HG03442 (cell line): Measurements from ENCODE around the gene SH3BP5L.
"Not testable (repeated sequence)": the region's sequence is repeated elsewhere in the genome, so short reads cannot be mapped to it uniquely, and the experiment has no call there.

Experiments
- ATAC-seq: cut with Tn5 transposase; IDR thresholded peaks from one replicate; pipeline ENCODE4 v1.9.1; 2021; ENCODE audit warnings: mild to moderate bottlenecking, moderate library complexity; ENCODE audit not compliant: unreplicated experiment

SH3BP5L gene

DNA sequence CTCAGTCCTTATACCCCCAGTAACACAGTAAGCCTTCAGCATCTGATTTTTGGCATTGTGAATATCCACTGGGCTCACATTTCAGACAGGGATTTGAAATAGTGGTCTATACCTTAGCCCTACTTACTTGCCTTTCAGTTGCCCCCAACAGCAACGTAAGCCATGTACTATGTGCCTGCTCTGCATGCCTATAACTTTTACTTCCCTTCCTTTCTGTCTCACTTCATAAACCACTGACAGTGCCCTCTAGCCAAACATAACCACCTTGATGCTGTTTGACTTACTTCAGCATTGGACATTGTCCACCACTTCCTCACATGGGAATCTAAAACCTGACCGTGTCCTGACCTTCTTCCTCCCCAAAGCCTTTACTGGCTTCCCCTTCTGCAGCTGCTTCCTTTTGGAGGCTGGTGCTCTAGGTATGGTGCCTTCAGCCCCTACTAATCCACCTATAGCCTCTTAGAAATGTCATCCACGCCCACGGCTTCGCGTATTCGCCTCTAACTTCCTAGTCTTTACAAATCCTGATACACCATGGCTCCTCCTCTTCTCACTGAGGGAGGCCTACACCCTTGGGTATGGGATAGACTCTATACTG lies 8.7 kb upstream of the SH3BP5L start:
- ATAC-seq = no peak

DNA sequence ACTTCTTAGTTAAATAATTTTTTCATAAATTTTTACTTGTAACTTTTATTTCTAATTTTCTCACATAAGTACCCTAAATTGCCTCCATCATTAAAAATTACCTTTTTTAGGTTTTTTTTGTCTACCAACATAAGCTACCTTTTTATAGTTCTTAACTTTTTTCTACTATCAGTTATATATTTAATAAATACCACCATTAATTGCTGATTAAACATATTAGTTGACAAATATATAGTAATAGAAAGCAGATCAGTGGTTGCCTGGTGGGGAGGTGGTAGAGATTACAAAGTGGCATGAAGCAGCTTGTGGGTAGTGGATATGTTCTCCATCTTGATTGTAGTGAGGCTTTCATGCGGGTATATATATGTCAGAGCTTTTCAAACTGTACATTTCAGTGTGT lies 6.1 kb upstream of the SH3BP5L start:
- no peak for ATAC-seq

DNA sequence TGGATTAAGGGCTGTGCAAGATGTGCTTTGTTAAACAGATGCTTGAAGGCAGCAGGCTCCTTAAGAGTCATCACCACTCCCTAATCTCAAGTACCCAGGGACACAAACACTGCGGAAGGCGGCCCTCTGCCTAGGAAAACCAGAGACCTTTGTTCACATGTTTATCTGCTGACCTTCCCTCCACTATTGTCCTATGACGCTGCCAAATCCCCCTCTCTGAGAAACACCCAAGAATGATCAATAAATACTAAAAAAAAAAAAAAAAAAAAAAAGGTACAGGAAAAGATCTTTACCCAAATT lies 5.0 kb upstream of the SH3BP5L start:
- not testable (repeated sequence) for ATAC-seq

DNA sequence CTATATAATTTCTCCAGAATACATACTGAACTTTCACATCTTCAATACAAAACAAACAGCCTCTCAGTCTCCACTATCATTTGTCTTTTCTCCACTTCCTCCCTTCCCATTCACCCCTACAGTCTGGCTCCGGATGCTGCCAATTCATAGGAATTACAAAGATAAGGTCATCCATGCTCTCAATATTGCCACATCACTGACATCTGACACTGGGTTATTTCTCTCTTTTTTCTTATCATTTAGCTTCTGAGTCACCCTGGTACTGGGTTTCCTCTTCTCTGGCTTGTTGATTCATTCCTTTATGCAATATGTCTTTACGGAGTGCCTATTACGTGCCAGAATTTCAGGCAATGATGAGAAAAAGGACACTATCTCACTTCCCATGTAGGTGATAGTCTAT lies 3.1 kb upstream of the SH3BP5L start:
- no peak for ATAC-seq

DNA sequence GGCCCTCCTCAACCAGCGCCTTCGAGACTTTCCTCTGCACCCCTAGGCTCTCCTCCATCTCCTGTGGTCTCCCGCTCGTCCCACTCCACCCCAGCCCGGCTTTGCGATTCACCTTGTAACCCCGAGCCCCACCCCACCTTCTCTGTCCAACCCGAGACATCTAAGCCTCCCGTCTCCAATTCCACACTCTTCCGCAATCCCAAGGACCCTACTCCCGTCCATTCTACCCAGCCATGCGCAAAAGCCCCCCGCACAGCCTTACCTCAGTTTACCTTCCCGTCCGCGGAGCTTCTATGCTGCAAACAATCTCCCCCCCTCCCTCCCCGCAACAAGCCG lies 174 bp downstream of the SH3BP5L start:
- ATAC-seq = no peak

DNA sequence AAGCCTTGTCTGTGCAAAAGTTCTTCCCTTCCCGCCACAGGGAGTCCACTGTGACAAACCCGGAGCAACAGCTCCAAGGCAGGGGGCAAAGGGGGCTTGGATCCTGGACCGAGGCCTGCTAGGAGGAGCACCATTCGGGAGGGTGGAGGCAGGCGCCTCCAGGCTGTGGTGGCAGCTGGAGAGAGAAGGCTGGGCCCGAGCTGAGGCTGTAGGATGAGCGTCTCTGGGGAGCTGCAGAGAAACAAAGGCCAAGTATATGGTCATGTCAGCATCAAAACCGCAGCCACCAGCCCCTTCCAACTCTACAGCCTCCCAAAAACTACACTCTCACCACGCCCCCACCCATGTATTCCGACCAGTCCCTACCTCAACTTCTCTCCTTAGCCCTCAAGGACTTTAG lies 579 bp downstream of the SH3BP5L start:
- no peak for ATAC-seq

DNA sequence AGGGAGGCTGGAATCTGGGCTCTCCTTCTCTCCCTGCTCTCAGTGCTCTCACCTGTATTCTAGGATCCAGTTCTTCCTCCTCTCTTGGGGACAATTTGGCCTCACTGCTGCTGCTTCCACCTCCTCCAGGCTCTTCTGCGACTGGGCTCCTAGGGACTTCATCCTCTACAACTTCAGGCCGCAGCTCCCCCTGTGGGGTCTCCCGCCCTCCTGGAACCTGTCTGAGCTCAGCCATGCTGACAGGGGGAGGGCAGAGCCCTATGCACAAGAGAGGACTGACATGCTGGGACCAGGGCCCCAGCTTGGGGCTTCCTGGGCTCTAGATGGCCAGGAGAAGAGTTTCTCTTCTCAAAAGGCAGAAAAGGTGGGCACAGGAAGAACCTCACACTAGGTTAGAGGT lies 1.0 kb downstream of the SH3BP5L start:
- no peak for ATAC-seq

DNA sequence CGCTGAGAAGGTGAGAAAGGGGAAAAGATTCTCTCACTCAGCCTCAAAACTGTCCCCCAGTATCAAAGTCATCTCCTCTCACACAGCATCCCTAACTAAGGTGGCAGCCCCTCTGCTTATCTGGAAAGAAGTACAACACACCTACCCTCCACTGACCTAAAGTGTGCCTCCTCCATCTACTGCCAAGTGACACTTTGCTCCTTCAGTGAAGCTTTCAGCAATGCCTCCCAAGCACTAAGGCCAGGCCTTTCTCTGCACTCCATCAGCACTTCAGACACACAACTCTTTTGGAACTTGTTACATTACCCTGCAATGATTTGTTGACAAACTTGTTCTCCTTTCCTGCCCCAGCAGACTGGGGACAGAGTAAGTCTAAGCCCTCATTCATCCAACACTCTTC lies 1.4 kb downstream of the SH3BP5L start:
- no peak for ATAC-seq

DNA sequence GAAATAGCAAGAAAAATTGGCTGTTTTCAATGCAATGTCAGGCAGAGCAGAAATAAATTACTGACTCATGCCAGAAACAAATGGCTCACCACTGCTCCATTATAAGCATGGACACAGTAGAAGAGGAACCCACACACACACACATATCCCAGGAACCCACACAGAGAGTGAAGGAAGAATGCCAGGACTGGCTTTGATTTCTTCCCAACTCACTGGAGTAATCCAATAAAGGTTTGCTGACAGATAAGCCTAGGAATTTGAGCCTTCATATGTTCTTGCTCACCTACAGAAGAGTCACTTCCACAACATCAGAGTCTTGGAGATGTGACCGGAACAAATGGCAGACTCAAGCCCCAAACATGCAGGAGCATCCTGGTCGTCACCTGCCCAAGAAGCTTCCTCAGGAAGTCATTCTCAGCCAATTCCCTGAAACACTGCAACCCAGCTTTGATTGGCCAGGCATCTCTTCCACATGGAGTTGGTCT lies 2.2 kb downstream of the SH3BP5L start:
- no peak for ATAC-seq

DNA sequence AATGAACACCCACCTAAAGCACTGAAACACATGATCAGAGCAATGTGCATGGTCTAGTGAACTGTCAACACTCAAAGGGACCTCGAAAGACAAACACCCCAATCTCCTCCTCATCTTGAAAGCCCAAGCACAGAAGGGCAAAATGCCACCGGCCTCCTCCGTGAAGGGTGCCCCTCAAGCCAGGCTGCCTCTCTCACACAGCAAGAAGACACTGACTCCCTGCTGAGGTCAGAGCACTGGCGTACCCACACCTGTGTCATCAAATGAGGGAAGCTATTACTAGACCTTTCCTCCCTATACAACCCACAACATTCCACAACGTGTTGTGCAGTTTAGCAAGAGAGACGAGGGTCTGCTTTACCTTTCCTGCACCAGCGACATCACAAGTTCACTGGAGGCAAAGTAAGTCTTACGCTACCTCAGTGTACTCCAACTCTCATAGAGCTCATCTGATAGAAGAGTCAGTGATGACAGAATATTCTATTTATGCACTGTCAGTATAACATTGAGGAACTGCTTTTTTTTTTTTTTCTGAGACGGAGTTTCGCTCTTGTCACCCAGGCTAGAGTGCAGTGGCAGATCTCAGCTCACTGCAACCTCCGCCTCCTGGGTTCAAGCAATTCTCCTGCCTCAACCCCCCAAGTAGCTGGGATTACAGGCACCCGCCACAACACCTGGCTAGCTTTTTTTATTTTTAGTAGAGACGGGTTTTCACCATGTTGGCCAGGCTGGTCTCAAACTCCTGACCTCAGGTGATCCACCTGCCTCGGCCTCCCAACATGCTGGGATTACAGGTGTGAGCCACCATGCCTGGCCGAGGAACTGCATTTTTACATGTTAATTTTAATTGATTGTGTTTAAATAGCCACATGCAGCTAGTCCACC lies 3.3 kb downstream of the SH3BP5L start:
- ATAC-seq = no peak

DNA sequence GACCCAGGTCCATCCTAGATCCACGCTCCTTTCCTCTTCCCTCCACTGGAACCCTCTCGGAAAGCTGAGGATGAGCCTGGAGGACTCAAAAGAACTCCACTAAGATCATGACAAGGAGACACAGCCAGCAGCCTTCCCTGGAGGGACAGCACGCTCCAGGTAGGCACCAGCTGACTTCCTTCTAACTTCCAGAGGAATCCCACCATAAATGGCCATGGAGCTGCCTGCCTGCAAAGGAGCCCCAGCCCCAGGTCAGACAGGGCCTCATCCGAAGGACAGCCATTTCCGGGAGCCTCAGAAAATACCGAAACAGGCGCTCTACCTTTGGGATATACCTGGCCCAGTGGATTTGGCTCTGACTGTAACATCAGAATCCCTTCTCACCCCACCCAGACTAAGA lies 4.1 kb downstream of the SH3BP5L start:
- ATAC-seq = no peak

DNA sequence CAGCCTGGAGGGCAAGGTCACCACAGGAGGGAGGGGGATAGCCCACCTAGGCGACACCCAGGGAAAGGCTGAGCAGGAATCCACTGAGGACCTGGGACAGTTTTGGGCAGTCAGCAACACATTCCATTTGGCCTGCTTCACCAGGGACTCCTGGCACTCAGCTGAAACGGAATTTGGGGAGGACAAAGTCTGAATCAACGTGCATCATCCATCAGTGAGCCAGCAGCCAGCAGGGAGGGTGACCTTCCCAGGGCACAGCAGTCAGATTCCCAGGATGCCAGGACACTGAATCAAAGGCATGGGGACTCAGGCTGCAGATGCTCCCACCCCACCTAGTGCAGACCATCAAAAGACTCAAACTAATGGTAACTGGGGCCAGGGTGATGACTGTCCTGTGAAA lies 4.6 kb downstream of the SH3BP5L start:
- no peak for ATAC-seq

DNA sequence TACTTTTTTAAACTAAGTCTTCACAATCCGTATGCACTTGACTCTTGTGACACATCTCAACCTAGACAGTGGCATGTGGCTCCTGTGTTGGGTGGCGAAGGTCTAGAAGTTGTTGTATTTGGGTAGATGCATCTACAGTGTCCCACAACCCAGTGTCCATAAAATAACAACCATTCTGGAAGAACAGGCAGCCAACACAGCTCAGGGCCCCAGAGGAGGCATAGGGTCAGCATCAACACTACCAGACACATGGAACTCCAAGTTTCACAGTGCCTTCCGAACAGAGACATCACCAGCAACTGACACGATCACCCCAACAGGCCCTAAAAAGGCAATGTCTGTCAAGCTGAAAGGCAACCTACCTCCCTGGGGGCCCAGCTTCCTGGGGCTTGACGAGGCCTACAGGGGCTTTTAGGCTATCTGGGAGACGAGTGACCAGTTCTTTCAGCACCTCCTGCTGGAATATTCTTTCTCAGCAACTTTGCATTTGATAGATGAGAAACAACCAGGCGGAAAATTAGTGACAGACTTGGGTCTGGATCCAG lies 5.6 kb downstream of the SH3BP5L start:
- ATAC-seq = no peak

DNA sequence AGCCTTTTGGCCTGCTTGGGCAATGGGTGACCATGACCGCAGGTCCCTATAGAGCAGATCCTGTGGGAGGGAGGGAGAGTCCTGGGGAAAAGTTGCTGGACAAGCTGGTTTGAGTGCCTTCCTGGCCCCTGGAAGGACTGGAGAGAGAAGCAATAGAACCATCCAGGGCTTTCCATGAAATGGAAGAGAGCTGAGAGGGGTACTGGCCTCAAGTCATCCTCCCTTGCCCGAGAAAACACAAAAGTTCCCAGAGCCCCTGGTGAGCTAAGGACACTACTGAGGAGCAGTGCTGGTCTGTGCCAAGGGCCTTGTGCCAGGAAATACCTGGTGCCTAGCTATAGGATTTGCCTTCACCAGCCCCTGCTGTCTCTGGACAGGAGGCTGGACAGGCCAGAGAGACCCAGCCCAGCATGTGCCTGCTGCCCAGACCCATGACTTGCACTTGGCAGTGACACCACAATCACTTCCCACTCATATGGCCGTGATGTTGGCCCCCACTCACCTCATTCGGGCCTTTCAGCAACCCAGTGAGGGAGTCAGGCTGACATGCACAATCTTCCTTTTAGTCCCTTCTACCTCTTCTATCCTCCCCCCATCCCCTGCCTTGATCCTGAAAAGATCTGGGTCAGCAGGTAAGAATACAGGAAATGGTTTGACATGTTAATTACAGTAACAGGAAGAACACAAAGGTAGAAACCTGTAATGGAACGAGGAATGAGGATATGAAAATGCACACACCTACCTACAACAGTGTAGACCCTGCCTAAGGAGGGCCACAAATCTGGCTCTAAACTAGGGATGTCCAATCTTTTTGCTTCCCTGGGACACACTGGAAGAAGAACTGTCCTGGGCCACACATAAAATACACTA lies 7.0 kb downstream of the SH3BP5L start:
- no peak for ATAC-seq

DNA sequence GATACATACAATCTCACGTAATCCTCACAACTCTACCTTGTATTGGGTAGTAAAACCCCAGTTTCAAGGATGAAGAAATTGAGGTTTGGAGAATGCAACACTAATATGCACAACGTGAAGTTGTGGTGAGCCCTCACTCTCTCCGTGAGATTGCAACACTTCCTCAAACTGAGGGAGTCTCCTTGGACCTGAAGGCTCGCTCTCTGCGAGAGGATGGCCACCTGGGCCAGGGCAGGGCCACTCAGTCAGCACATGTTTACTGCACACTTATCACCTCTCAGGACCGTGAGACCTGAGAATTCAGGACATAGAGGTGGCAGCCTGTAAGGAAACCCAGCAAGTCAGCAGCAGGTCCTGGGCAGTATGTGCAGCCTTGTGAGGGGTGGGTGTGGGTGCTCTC lies 8.7 kb downstream of the SH3BP5L start:
- ATAC-seq = no peak

DNA sequence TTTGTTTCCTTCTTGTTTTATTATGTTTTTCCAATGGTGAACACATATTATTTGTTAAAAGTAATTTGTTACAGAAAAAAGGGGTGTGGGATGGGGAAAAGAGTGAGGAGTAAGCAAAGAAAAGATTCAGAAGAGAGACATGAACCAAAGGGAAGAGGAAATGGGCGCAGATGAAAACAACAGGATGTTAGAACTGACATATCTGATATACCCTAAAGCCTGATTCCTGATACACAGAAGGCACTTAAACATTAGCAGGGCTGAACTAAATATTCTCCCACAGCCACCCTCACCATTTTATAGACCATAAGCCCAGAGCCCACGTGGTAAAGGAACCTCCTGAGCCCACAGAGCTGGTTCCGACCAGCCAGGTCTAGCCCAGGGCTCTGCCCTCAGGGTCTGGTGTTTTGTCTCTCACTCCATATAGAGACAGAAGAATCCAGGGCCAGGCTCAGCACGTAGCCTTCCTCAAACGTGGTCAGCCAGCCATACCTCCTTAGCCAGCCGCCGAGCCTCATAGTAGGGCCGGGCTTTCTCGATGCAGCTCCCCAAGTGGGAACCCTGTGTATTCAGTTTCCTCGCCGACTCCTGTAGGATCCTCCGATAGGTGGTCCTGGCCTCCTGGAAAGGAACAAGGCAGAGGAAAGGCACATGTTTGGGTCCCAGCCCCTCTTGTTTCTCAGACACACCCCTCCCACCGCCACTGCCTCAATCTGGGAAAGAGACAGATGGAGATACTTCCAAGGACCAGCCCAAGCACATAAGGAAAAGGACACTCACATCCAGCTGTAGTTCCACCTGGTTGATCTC lies 9.5 kb downstream of the SH3BP5L start:
- ATAC-seq = no peak

DNA sequence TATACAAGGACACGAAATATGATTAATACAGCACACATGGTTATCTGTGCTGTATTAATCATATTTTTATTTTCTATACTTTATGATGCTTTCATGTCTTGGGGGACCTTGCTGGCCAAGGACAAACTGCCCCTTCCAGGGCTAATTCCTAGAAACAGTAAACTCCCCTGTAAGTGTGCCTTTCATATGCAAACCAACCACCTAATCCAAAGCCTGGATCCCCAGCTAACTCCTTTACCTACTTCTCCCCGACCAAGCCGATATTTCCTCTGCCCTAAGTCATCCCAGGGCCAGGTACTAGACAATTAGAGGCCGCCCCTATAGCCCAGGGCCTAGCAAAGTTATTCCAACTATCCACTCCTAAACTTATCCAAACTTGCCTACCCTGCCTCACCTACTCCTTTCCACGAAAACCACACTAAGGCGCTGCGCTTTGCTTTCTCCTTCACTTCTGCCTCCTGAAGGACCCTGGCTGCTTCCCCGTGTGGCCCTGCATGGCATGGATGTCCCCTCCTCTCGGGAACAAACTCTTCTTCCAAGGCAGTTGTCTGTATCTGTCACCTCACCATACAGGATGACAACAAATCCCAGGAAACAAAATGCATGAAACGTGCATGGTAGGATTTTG lies 10.2 kb downstream of the SH3BP5L start:
- no peak for ATAC-seq

DNA sequence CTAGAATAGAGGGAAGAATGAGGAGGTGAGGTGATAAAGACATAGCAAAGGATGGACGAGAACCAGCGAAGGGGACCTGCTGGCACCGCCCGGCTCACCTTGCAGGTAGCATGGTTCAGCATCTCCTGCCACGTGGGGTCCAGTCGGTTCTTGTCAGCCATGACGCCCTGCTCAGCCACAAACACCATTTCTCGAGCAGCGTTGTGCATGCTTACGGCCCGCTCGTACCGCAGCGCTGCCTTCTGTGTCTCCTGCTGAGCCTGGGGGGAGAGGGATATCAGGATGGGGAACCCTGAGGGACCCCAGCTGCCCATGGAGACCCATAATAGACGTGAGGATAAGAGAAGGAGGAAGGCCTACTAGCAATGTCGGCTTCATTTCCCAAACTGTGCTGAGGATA lies 11.4 kb downstream of the SH3BP5L start:
- ATAC-seq = no peak

DNA sequence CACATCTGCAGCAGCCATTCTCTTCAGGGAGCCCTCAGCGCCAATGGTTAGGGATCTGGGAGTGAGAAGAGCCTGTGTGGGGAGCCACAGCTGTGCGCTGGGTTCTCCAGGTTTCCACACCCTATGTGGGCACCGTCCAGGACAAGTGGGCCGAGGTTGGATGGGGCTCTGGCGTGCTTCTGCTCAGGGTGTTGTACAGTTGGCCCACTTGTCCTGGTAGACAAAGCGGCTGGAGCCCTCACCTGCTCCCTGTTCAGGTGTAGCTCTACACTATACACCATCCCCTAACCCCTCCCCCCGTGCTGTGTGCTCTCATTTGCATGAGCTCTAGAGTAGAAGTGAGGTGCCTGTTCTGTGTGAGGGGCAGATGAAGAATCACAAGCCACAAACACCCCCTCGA lies 12.2 kb downstream of the SH3BP5L start:
- ATAC-seq = no peak

DNA sequence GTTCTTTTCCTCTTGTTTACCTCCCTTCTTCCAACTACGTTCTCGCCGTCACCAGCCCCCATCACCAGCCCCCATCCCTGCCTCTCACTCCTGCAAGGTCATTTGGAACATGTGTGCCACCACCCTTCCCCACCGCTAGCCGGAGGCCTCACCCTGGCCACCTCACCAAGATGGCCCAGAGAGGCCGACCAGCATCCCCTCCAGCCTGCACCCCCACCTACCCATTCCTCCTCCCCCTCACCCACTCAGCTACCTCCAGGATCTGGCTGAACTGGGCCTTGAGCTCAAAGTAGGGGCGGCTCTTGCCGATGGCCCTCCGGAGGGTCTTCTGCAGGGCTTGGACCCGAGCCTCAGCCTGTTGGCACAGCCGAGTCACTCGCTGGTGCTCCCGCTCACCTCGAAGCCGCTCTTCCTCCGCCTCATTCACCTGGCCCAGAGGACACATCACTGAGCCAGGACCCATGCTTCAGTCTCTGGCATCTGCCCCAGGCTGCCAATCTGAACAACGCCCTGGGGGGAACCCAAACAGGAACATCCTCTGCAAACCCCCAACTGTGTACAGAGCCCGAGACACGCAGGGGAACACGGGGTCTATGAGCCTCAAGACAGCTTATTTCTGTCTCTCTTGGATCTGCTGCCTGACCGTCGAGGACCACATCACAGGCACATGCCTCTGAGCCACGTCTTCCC lies 12.8 kb downstream of the SH3BP5L start:
- ATAC-seq = no peak
